K562 (cell line): ENCODE results near the gene GPRASP1. TPM values are rescaled to one million over a fixed set of nuclear protein-coding genes. Genes with fewer than 3 reads are reported as not detected.
A peak's percentile ranks its signal among the peaks of the same experiment; 100 is the strongest.

ENCODE experiments used
- CCNT2 ChIP-seq: IDR thresholded peaks from 2 replicates; pipeline ENCODE4 v1.6.1; 2011; ENCODE audit warnings: borderline replicate concordance, low read depth, mild to moderate bottlenecking, moderate library complexity, mixed read lengths, low read length; ENCODE audit not compliant: insufficient read length; ENCODE audit errors: extremely low read depth
- E2F4 ChIP-seq: sonication (generic); formaldehyde crosslinking; IDR thresholded peaks from 2 replicates; pipeline ENCODE4 v1.8.0; 2022; ENCODE audit warnings: mild to moderate bottlenecking, low read depth, missing genetic modification reagents
- FIP1L1 ChIP-seq: fragments of 200-400 bp; formaldehyde crosslinking; IDR thresholded peaks from 2 replicates; pipeline ENCODE4 v1.6.1; 2018; ENCODE audit warnings: mild to moderate bottlenecking, low read depth, low read length; ENCODE audit not compliant: poor library complexity, severe bottlenecking
- HIVEP1 ChIP-seq: fragments of 250-450 bp; sonication (Bioruptor Pico); IDR thresholded peaks from 2 replicates; pipeline ENCODE4 v1.4.0; 2020; ENCODE audit warnings: mild to moderate bottlenecking
- KDM1A ChIP-seq, 2 experiments: fragments of 450-650 bp; IDR thresholded peaks; 2 replicates each; pipeline ENCODE4 v1.6.1; 2016; ENCODE audit warnings: mild to moderate bottlenecking in 2 of 2
- MAFF ChIP-seq: IDR thresholded peaks from 2 replicates; pipeline ENCODE4 v1.6.1; 2012; ENCODE audit warnings: low read length, improper control_type of control experiment
- MAFK ChIP-seq: IDR thresholded peaks from 2 replicates; pipeline ENCODE4 v1.6.1; 2011; ENCODE audit warnings: low read length, improper control_type of control experiment
- MTA3 ChIP-seq: fragments of 450-650 bp; formaldehyde crosslinking; IDR thresholded peaks from 2 replicates; pipeline ENCODE4 v1.6.1; 2017; ENCODE audit warnings: mild to moderate bottlenecking, borderline replicate concordance
- POU5F1 ChIP-seq: fragments of 150-350 bp; IDR thresholded peaks from 2 replicates; pipeline ENCODE4 v1.6.1; 2014; ENCODE audit warnings: borderline replicate concordance, low read length, low read depth, mild to moderate bottlenecking; ENCODE audit not compliant: partially characterized antibody
- SMARCC2 ChIP-seq: fragments of 450-650 bp; IDR thresholded peaks from 2 replicates; pipeline ENCODE4 v1.6.1; 2017; ENCODE audit warnings: antibody characterized with exemption, moderate library complexity, mild to moderate bottlenecking, low read depth
- SREBF1 ChIP-seq: fragments of 150-350 bp; IDR thresholded peaks from 2 replicates; pipeline ENCODE4 v1.6.1; 2014; ENCODE audit warnings: antibody characterized with exemption, low read depth, low read length, borderline replicate concordance
- ZC3H8 ChIP-seq: fragments of 450-650 bp; IDR thresholded peaks from 2 replicates; pipeline ENCODE4 v1.6.1; 2017
- ZNF184 ChIP-seq: sonication (generic); formaldehyde crosslinking; IDR thresholded peaks from 2 replicates; pipeline ENCODE4 v1.5.0; 2020; ENCODE audit warnings: missing genetic modification reagents
- ZNF239 ChIP-seq: fragments of 250-450 bp; sonication (Bioruptor Pico); IDR thresholded peaks from 2 replicates; pipeline ENCODE4 v1.4.0; 2020; ENCODE audit warnings: mild to moderate bottlenecking
- ZNF695 ChIP-seq: fragments of 450-650 bp; formaldehyde crosslinking; IDR thresholded peaks from 2 replicates; pipeline ENCODE4 v1.4.0; 2020; ENCODE audit warnings: mild to moderate bottlenecking, moderate library complexity
- ZNF707 ChIP-seq: fragments of 250-450 bp; sonication (Bioruptor Pico); conservative IDR thresholded peaks from 2 replicates; pipeline ENCODE4 v1.8.0; 2022; ENCODE audit warnings: inconsistent platforms, mild to moderate bottlenecking, moderate library complexity
- polyA plus RNA-seq, 8 experiments: library from polyadenylated mRNA; depleted of rRNA in 4 of 8; stranded (reverse) in 5 of 8; unstranded in 3 of 8; fragments of >200 nt; fragmentation: Nextera tagmentation in 2 of 8; fragmentation: Illumina TruSeq in 1 of 8; extraction: Ambion mirVana in 2 of 8; extraction: Trizol in 1 of 8; gene quantifications; 2 replicates each; pipeline versions ENCODE4 v1.2.1 to v1.2.3, GENCODE V29; 2011 to 2014; ENCODE audit warnings: inconsistent platforms in 1 of 8, missing spikeins in 1 of 8
- total RNA-seq, 7 experiments: library from RNA; depleted of rRNA in 6 of 7; stranded (reverse); fragments of >200 nt in 6 of 7; fragmentation: Illumina TruSeq in 2 of 7; extraction: Trizol in 2 of 7; gene quantifications; 2 replicates each; pipeline versions ENCODE4 v1.2.1 to v1.2.3, GENCODE V29; 2011 to 2021; ENCODE audit warnings: low replicate concordance in 1 of 7
- TF ChIP-seq, protein P1 (sequence below), 2 experiments: IDR thresholded peaks in 1 of 2; conservative IDR thresholded peaks in 1 of 2; 2 replicates each; pipeline ENCODE4 v1.6.1; 2016; ENCODE audit warnings: low read depth in 2 of 2, mild to moderate bottlenecking in 1 of 2, missing compliant biosample characterization in 1 of 2, missing genetic modification characterization in 1 of 2, moderate library complexity in 1 of 2
- TF ChIP-seq, protein P2 (sequence below): sonication (generic); formaldehyde crosslinking; IDR thresholded peaks from 2 replicates; pipeline ENCODE4 v1.8.1; 2023; ENCODE audit warnings: mild to moderate bottlenecking, missing genetic modification reagents
- TF ChIP-seq, protein P3 (sequence below): IDR thresholded peaks from 2 replicates; pipeline ENCODE4 v1.6.1; 2014; ENCODE audit warnings: antibody characterized with exemption
- TF ChIP-seq, protein P4 (sequence below): sonication (generic); formaldehyde crosslinking; IDR thresholded peaks from 2 replicates; pipeline ENCODE4 v1.9.0; 2022; ENCODE audit warnings: mild to moderate bottlenecking, missing genetic modification reagents

GPRASP1 gene
- total and polyA plus RNA-seq, 9 of the 15 experiments (the other 6 are each of a cell fraction or from before 2014, with no cell fraction given): 0.01 to 0.94 (median 0.23) TPM

- TF ChIP-seq, protein P1, sequence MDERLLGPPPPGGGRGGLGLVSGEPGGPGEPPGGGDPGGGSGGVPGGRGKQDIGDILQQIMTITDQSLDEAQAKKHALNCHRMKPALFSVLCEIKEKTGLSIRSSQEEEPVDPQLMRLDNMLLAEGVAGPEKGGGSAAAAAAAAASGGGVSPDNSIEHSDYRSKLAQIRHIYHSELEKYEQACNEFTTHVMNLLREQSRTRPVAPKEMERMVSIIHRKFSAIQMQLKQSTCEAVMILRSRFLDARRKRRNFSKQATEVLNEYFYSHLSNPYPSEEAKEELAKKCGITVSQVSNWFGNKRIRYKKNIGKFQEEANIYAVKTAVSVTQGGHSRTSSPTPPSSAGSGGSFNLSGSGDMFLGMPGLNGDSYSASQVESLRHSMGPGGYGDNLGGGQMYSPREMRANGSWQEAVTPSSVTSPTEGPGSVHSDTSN (CRISPR knock-in tag; IDR thresholded peaks at IDR 0.05; ENCODE audit: low read depth): no peak
- TF ChIP-seq, protein P1 (tag; conservative IDR thresholded peaks at IDR 0.05; ENCODE audit: low read depth): no peak
- TF ChIP-seq POU5F1 (no peak), SREBF1 (no peak), HIVEP1 (CRISPR knock-in tag) (no peak), ZNF184 (CRISPR knock-in tag) (no peak), MAFF (peak; percentile 46; the same call in 1 of the 2 replicates), ZNF695 (CRISPR knock-in tag) (no peak), ZNF707 (CRISPR knock-in tag) (no peak), KDM1A (IDR thresholded peaks at IDR 0.05) (no peak), MAFK (peak; percentile 80), FIP1L1 (no peak), ZNF239 (CRISPR knock-in tag) (no peak), MTA3 (no peak), E2F4 (no peak), ZC3H8 (no peak), CCNT2 (no peak), SMARCC2 (no peak)
- TF ChIP-seq, protein P2, sequence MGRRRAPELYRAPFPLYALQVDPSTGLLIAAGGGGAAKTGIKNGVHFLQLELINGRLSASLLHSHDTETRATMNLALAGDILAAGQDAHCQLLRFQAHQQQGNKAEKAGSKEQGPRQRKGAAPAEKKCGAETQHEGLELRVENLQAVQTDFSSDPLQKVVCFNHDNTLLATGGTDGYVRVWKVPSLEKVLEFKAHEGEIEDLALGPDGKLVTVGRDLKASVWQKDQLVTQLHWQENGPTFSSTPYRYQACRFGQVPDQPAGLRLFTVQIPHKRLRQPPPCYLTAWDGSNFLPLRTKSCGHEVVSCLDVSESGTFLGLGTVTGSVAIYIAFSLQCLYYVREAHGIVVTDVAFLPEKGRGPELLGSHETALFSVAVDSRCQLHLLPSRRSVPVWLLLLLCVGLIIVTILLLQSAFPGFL: no peak
- TF ChIP-seq, protein P3, sequence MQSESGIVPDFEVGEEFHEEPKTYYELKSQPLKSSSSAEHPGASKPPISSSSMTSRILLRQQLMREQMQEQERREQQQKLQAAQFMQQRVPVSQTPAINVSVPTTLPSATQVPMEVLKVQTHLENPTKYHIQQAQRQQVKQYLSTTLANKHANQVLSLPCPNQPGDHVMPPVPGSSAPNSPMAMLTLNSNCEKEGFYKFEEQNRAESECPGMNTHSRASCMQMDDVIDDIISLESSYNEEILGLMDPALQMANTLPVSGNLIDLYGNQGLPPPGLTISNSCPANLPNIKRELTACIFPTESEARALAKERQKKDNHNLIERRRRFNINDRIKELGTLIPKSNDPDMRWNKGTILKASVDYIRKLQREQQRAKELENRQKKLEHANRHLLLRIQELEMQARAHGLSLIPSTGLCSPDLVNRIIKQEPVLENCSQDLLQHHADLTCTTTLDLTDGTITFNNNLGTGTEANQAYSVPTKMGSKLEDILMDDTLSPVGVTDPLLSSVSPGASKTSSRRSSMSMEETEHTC: peak; percentile 82
- TF ChIP-seq, protein P4, sequence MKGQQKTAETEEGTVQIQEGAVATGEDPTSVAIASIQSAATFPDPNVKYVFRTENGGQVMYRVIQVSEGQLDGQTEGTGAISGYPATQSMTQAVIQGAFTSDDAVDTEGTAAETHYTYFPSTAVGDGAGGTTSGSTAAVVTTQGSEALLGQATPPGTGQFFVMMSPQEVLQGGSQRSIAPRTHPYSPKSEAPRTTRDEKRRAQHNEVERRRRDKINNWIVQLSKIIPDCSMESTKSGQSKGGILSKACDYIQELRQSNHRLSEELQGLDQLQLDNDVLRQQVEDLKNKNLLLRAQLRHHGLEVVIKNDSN (CRISPR knock-in tag): peak; percentile 96
Measured at GRCh38 chrX:102659790-102660757, 8.8 kb downstream of the GPRASP1 start (continued).
